Hepatic stellate cell (primary cell): ENCODE data around the gene GALNT9.
"Not testable (repeated sequence)": the region's sequence is repeated elsewhere in the genome, so short reads cannot be mapped to it uniquely, and the experiment has no call there.

ENCODE experiments used
- DNase-seq: peaks from one replicate; pipeline ENCODE4 v3.0.0; 2011; ENCODE audit warnings: low spot score

The GALNT9 gene

DNA sequence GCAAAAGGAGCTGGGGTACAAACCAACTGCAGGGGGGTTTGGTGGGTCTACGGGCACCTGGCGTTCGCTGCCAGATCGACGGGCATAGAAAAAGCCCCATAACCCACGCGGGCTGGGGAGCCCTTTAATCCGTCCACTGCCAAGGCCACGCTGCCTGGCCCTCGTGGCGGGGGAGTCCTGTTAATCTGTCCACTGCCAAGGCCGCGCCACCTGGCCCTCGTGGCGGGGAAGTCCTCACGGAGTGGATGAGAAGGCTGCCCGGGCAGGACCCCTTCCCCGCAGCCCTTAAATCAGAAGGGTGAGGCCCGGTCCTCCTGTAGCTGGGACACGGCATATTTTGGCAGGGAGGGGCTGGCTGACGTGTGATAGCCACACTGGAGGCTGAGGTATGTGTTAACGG is 99.0 kb downstream of the GALNT9 start:
- no peak for DNase-seq

- DNase-seq, result no peak
These were observed 99.5 kb downstream of the GALNT9 start for GRCh38 chr12:132229926-132230325.

DNA sequence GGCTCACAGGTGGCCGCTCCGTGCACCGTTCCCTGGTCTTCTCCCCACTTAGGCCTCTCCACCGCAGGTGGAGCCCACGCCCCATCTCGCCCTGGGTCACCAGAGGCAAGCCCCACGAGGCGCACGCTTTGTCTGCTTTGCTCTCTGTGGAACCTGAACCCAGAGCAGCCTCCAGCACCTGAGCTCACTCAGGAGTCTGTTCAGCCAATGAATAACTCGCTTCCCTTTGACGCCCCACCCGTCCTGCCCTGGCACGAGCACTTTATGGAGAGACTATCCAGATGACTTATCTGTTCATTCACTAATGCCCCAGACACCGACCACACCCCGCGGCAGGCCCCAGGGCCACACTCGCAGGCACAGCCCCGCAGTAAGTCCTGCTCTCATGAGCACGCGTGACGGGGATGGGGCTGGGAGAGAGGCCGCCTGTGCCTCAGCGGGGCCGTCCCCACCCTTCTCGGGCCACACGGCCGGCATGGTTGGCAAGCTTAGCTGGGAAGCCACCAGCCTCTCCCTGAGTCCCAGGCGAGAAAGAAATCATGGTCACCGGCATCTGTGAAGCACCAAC is 100.1 kb downstream of the GALNT9 start:
- DNase-seq, result no peak

GRCh38 chr12:132228476-132229192 is 100.8 kb downstream of the GALNT9 start:
- no peak for DNase-seq

- DNase-seq, result no peak
These were observed 101.5 kb downstream of the GALNT9 start for GRCh38 chr12:132227782-132228475.

DNA sequence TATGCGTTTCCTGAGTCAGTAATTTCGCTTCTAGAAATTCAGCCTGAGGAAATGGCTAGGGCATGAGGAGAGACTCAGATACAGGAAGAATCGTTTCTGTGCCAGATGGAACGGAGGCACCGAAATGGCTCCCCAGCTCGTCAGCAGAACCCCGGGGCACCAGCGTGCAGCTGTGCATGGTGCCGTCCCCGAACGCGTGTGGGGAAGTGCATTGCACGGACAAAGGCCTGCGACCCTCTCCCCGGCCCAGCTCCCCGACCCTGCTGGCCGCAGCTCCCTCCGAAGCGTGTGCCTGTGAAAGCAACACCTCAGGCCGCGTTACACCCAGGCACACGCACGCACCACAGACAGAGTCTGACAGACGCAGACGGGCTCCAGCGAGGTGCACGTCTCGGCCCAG is 102.3 kb downstream of the GALNT9 start:
- no peak for DNase-seq

DNA sequence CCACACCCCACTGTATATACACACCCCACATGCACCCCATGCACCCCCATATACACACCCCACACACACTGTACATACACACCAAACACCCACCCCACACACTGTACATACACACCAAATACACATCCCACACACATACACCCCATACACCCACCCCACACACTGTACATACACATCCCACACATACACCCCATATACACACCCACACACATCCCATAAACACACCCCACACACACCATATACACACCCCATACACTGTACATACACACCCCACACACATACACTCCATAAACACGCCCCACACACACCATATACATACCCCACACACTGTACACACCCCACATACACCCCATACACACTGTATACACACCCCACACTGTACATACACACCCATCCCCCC is 102.8 kb downstream of the GALNT9 start:
- DNase-seq, result no peak

DNA sequence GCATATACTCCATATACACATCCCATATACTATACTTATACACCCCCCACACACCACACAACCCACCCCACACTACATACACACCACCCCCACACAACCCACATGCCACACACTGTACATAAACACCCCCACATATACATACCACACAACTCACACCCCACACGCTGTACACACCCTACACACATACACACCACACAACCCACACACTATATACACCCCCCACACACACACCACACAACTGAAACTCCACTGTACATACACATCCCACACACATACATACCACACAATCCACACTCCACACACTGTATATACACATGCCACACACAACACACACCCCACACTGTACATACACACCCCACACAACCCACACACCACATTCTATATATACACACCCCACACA is 104.2 kb downstream of the GALNT9 start:
- no peak for DNase-seq

- DNase-seq, result no peak
These were observed 104.9 kb downstream of the GALNT9 start for GRCh38 chr12:132224484-132224883.

- no peak for DNase-seq
These were observed 106.6 kb downstream of the GALNT9 start for GRCh38 chr12:132222808-132223173.

GRCh38 chr12:132222096-132222807 is 107.1 kb downstream of the GALNT9 start:
- no peak for DNase-seq

GRCh38 chr12:132219761-132220160 is 109.6 kb downstream of the GALNT9 start:
- not testable (repeated sequence) for DNase-seq

DNA sequence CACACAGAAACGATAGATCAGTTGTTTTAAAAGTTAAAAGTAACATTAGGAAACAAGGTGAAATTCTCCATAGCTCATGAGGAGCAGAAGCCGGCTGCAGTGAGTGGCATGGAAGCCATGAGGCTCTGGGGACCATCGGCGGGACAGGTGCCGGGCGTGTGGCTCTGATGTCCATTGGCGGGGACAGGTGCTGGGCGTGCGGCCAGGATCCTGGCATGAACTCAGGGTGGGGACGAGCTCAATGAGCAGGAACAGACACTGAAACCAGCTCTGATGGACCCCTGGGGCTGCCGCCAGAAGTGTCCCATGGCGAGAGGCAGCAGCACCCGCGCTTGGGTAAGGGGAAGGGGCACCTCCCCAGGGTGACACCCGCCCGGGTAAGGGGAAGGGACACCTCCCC is 110.1 kb downstream of the GALNT9 start:
- DNase-seq, result no peak

DNA sequence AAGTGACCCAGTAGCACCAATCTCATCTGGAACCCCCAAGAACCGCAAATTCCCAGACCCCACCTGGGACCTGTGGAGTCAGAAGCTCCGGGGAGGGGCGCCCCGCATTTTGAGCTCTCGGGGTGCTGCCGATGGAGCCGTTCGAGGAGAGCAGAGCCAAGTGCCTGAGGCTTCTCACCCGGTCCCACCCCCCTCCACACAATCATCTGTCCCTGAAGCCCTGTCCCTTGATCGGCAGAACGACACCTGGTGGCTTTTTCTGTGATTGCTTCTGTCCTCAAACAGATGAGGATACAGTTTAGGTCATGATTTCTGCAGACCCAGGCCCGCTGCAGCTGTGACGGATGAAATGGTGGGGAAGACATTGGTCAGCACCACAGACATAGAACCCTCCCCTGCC is 110.5 kb downstream of the GALNT9 start:
- peak; percentile 60 for DNase-seq

DNA sequence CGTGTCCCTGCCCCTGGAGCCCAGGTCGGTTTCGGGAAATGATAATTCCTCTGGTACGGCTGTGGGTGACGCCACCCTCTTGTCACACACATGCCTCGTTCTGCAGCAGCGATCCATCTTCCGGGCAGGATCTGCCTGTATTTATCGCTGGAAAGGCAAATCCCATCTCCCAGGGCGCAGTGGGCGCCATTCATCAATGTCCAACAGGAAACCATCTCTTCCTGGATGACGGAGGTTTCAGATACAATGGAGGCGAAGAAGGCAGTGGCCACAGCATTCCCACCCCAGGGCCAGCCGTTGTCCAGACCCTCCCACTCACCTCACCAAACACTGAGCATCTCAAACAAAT is 110.9 kb downstream of the GALNT9 start:
- no peak for DNase-seq

- DNase-seq, result no peak
These were observed 111.4 kb downstream of the GALNT9 start for GRCh38 chr12:132217800-132218526.

DNA sequence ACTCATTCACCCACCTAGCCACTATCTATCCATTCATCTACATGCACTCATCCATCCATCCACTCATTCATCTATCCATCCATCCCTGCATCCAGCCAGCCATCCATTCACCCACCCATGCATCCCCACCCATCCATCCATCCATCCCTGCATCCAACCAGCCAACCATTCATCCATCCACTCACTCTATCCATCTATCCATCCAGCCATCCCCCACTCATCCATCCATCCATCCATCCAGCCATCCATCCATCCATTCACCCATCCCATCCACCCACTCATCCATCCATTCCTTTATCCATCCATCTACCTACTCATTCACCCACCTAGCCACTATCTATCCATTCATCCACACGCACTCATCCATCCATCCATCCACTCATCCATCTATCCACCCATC is 112.0 kb downstream of the GALNT9 start:
- no peak for DNase-seq

GRCh38 chr12:132216354-132216987 is 112.9 kb downstream of the GALNT9 start:
- no peak for DNase-seq

DNA sequence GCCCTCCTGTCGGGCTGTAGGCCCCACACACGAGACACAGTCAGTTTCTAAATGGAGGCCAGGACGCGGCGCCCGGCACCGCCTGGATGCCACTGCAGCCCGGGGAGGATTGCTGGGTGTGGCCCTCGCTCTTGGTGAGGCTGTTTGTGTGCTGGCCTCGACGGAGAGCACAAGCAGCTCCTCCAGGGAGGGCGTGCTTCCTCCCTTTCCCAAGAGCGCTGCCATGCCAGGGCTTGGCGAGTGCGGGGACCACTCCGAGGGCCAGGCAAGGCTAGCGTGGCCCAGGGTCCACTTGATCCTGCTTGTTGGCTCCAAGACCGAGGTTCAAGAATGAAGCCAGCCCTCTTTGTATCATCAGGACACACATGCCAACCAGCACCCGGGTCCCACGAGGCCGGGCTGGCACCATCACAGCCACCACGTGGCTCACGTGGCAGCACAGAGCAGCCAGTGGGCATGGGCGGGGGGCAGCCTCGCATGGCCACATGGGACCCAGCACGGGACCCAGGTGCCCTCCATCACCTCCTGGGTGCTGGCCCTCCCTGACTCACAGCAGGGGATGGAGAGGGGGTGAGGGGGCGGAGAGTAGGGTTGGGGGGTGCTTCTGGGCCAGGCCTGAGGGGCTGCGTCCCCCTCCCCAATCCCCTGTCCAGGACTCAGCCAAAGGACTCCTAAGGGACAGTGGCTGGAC is 113.9 kb downstream of the GALNT9 start:
- DNase-seq, result no peak

GRCh38 chr12:132214891-132215290 is 114.5 kb downstream of the GALNT9 start:
- no peak for DNase-seq

- no peak for DNase-seq
These were observed 115.3 kb downstream of the GALNT9 start for GRCh38 chr12:132214161-132214476.
